Omental fat pad (tissue), 4 donors: ENCODE data around the gene LRRC1. TPM values are rescaled to one million over a fixed set of nuclear protein-coding genes. Genes with fewer than 3 reads are reported as not detected.
A peak's percentile ranks its signal among the peaks of the same experiment; 100 is the strongest.
"Not testable (repeated sequence)": the region's sequence is repeated elsewhere in the genome, so short reads cannot be mapped to it uniquely, and the experiment has no call there.

Experiments
- ATAC-seq: fragments of 150-250 bp; one replicate; pipeline ENCODE4 v1.9.1; 2016; ENCODE audit warnings: mild to moderate bottlenecking, moderate library complexity; ENCODE audit not compliant: low FRiP score
- DNase-seq: peaks from one replicate; pipeline ENCODE4 v3.0.0-alpha.2; 2019; ENCODE audit warnings: low spot score
- total RNA-seq, 4 donors: library from RNA; depleted of rRNA; stranded (reverse); fragments of >200 nt; gene quantifications; one replicate each; pipeline ENCODE4 v1.1.0, GENCODE V29; 2016
- TF ChIP-seq, protein P1 (sequence below), 3 donors: fragments of 450-650 bp; IDR thresholded peaks; one replicate each; pipeline ENCODE4 v1.5.1; 2016 to 2017; ENCODE audit warnings: antibody characterized with exemption in 3 of 3, mild to moderate bottlenecking in 3 of 3, moderate library complexity in 2 of 3

Gene LRRC1
- total RNA-seq, 4 donors from 2014 or later = 10.7 to 13.5 (median 13.0) TPM

DNA sequence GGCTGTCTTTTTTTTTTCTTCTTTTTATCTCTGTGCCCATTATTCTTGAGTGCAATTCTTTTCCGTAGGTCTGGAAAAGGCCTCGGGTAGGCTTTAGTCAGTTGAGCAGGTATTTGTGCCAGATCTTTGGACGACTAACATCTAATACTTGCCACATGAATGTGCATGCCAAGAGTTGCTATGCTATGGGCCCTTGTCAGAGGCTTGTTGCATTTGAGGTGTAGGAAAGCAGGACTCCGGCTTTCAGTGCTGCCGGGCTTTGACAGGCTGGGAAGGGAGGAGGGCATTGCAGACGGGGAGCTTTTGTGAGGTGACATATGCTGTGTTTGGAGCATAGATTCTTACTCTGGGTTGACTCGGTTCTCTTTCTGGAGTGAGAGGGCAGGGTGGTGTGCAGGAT is 10.2 kb downstream of the LRRC1 start:
- no peak for ATAC-seq
- TF ChIP-seq, protein P1, sequence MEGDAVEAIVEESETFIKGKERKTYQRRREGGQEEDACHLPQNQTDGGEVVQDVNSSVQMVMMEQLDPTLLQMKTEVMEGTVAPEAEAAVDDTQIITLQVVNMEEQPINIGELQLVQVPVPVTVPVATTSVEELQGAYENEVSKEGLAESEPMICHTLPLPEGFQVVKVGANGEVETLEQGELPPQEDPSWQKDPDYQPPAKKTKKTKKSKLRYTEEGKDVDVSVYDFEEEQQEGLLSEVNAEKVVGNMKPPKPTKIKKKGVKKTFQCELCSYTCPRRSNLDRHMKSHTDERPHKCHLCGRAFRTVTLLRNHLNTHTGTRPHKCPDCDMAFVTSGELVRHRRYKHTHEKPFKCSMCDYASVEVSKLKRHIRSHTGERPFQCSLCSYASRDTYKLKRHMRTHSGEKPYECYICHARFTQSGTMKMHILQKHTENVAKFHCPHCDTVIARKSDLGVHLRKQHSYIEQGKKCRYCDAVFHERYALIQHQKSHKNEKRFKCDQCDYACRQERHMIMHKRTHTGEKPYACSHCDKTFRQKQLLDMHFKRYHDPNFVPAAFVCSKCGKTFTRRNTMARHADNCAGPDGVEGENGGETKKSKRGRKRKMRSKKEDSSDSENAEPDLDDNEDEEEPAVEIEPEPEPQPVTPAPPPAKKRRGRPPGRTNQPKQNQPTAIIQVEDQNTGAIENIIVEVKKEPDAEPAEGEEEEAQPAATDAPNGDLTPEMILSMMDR (IDR thresholded peaks at IDR 0.05) = no peak
- no peak for DNase-seq

DNA sequence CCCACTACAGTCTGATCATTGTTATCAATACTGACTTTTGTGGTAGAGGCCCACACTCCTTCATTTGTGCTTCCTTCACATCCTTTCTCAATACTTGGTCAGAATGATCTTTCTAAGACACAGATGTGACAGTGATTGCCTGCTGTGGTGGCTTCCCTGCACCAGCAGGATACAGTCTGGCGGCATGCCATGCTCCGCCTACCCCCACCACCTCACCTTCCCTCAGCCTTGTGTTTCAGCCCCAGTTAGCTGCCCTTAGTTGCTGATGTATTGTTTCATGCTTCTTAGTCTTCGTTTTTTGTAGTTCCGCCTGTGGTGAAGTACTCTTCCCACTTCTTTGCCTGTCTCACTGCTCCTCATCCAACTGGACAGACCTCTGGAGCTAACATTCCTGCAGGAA is 10.9 kb downstream of the LRRC1 start:
- DNase-seq = no peak
- TF ChIP-seq, protein P1 (IDR thresholded peaks at IDR 0.05) = no peak
- no peak for ATAC-seq

DNA sequence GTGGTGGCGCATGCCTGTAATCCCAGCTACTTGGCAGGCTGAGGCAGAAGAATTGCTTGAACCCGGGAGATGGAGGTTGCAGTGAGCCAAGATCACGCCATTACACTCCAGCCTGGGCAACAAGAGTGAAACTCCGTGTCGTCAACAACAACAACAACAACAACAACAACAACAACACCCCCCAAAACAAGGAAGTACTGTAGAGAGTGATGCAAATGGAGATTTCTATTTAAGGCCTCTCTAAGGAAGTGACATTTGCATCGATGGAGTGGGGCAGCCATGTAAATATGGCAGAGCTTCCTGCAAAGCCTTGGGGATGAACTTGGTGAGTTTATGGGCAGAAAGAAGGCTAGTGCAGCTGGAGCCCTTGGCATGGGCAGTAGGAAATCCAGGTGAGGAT is 12.8 kb downstream of the LRRC1 start:
- not testable (repeated sequence) for ATAC-seq, DNase-seq

GRCh38 chr6:53808302-53808881 is 13.6 kb downstream of the LRRC1 start:
- no peak for DNase-seq
- TF ChIP-seq, protein P1 (IDR thresholded peaks at IDR 0.05) = no peak
- no peak for ATAC-seq

- DNase-seq (no peak), ATAC-seq (no peak)
- TF ChIP-seq, protein P1 (IDR thresholded peaks at IDR 0.05) = no peak
These were observed 14.9 kb downstream of the LRRC1 start for GRCh38 chr6:53809691-53810090.

DNA sequence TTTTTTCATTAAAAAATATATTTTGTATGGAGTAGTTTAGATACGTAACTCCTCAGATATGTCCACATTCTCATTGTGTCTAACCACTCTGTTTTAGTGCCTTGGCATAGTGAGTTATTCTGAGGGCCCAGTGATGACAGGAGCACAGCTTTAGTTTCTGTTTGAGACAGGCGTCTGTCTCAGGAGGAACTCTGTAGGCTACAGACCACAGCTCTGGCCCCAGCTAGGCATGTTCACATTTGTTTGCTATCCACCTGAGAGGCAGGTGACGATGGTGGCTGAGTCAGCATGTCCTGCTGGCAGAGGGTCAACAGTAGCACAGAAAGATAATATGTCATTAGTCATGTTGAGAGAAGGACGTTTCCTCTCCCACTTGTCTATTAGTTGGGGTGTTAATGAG is 16.3 kb downstream of the LRRC1 start:
- TF ChIP-seq, protein P1 (IDR thresholded peaks at IDR 0.05) = no peak
- no peak for DNase-seq
- peak; percentile 19 for ATAC-seq

DNA sequence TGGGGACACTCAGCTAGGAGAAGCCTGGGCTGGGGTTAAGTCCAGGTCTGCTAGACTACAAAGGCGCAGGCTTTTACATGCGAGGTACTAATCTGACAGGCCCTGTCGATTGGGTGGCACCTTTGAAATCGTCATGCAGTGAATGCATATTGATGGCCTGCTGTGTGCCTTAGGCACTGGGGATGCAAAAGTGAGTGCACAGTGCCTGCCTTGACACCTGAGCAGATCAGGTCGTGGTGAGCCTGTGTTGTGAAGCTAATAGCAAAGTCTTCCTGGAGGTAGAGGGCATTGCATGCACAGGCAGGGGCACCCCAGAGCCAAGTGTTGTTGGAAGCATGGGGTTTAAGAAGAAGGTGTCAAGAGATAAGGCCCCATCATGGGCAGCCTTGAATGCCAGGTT is 16.9 kb downstream of the LRRC1 start:
- TF ChIP-seq, protein P1 (IDR thresholded peaks at IDR 0.05) = no peak
- ATAC-seq = no peak
- DNase-seq = no peak
